OCI-LY3 (cell line): ENCODE results near the gene BRCC3.

Source experiments
- H2AFZ ChIP-seq: fragments of 200-600, 300-600 bp; shearing (Covaris generic); 2 replicates; pipeline ENCODE4 v1.6.0; 2014; ENCODE audit warnings: antibody characterized with exemption, low read depth, low read length
- H3K27ac ChIP-seq: fragments of 200-600, 300-600 bp; sonication (generic); 2 replicates; pipeline ENCODE4 v1.5.1; 2014; ENCODE audit warnings: mild to moderate bottlenecking, low read length, moderate library complexity, mixed read lengths
- H3K27me3 ChIP-seq: fragments of 200-600, 300-600 bp; sonication (generic); 2 replicates; pipeline ENCODE4 v1.6.1; 2014; ENCODE audit warnings: low read depth, low read length, mixed read lengths
- H3K36me3 ChIP-seq: fragments of 200-600, 300-600 bp; sonication (generic); replicated peaks from 2 replicates; pipeline ENCODE3; 2014; ENCODE audit warnings: low read depth, low read length, mixed read lengths
- H3K4me1 ChIP-seq: fragments of 300-600, 200-600 bp; sonication (generic); 2 replicates; pipeline ENCODE4 v1.6.1; 2014; ENCODE audit warnings: low read length, mixed read lengths
- H3K4me2 ChIP-seq: fragments of 200-600, 300-600 bp; sonication (generic); 2 replicates; pipeline ENCODE4 v1.6.1; 2014; ENCODE audit warnings: low read length, mixed read lengths
- H3K4me3 ChIP-seq: fragments of 300-600, 200-600 bp; sonication (generic); 2 replicates; pipeline ENCODE4 v1.5.1; 2014; ENCODE audit warnings: antibody characterized with exemption, mild to moderate bottlenecking, low read length, moderate library complexity
- H3K79me2 ChIP-seq: fragments of 300-600, 200-600 bp; shearing (Covaris generic); 2 replicates; pipeline ENCODE4 v1.6.1; 2014; ENCODE audit warnings: mild to moderate bottlenecking, low read length, mixed read lengths
- H3K9ac ChIP-seq: fragments of 300-600, 200-600 bp; shearing (Covaris generic); 2 replicates; pipeline ENCODE4 v1.6.0; 2014; ENCODE audit warnings: mild to moderate bottlenecking, low read length, moderate library complexity
- H3K9me3 ChIP-seq: fragments of 200-600, 300-600 bp; shearing (Covaris generic); 2 replicates; pipeline ENCODE4 v1.6.1; 2014; ENCODE audit warnings: low read length, mixed read lengths; ENCODE audit not compliant: insufficient read depth
- H4K20me1 ChIP-seq: fragments of 200-600, 300-600 bp; sonication (generic); 2 replicates; pipeline ENCODE4 v1.6.1; 2016; ENCODE audit warnings: low read length, mixed read lengths; ENCODE audit not compliant: insufficient read depth
- CTCF ChIP-seq: fragments of 200-600, 300-600 bp; sonication (generic); IDR thresholded peaks from 2 replicates; pipeline ENCODE4 v1.5.1; 2014; ENCODE audit warnings: antibody characterized with exemption, low read length, low read depth
- EZH2phosphoT487 ChIP-seq: fragments of 200-600 bp; shearing (Covaris generic); IDR thresholded peaks from 2 replicates; pipeline ENCODE4 v1.6.1; 2018; ENCODE audit warnings: antibody characterized with exemption, mixed run types, low read depth

The BRCC3 gene

GRCh38 chrX:155061760-155062159 lies 9.5 kb upstream of the BRCC3 start:
- H3K36me3 ChIP-seq = no peaks in the 10 kb centered on the region

GRCh38 chrX:155065035-155065734 lies 6.1 kb upstream of the BRCC3 start:
- no peaks in the 10 kb centered on the region for H3K27me3 ChIP-seq
- H2AFZ ChIP-seq = no peak overlapping the region
- peaks cover 7% of the 10 kb centered on the region for H3K4me1 ChIP-seq
- TF ChIP-seq CTCF (no peak), EZH2phosphoT487 (no peak)
- no peaks in the 10 kb centered on the region for H3K9me3 ChIP-seq
- no peak overlapping the region for H3K9ac ChIP-seq
- no peak overlapping the region for H3K4me2 ChIP-seq
- H3K79me2 ChIP-seq = peaks cover 29% of the 10 kb centered on the region
- H4K20me1 ChIP-seq = no peaks in the 10 kb centered on the region
- H3K36me3 ChIP-seq = no peaks in the 10 kb centered on the region
- no peak overlapping the region for H3K4me3 ChIP-seq
- no peak overlapping the region for H3K27ac ChIP-seq

More at GRCh38 chrX:155061760-155062159, 9.5 kb upstream of the BRCC3 start:
- TF ChIP-seq EZH2phosphoT487 (no peak), CTCF (no peak)
- no peak overlapping the region for H3K4me3 ChIP-seq
- H3K4me2 ChIP-seq = no peak overlapping the region
- no peak overlapping the region for H2AFZ ChIP-seq
- no peak overlapping the region for H3K27ac ChIP-seq
- H3K4me1 ChIP-seq = no peaks in the 10 kb centered on the region; the same call in 1 of the 2 replicates
- no peaks in the 10 kb centered on the region for H4K20me1 ChIP-seq
- H3K9ac ChIP-seq = no peak overlapping the region
- no peaks in the 10 kb centered on the region for H3K9me3 ChIP-seq
- peaks cover under 1% of the 10 kb centered on the region; the same call in 1 of the 2 replicates for H3K79me2 ChIP-seq
- no peaks in the 10 kb centered on the region for H3K27me3 ChIP-seq

GRCh38 chrX:155068165-155068564 lies 3.1 kb upstream of the BRCC3 start:
- H2AFZ ChIP-seq = no peak overlapping the region
- TF ChIP-seq CTCF (no peak), EZH2phosphoT487 (no peak)
- H3K4me2 ChIP-seq = no peak overlapping the region
- H3K9ac ChIP-seq = no peak overlapping the region
- H3K79me2 ChIP-seq = peaks cover 52% of the 10 kb centered on the region
- H3K27me3 ChIP-seq = no peaks in the 10 kb centered on the region
- no peak overlapping the region for H3K27ac ChIP-seq
- H3K9me3 ChIP-seq = no peaks in the 10 kb centered on the region
- H4K20me1 ChIP-seq = no peaks in the 10 kb centered on the region
- H3K4me1 ChIP-seq = peaks cover 11% of the 10 kb centered on the region
- H3K4me3 ChIP-seq = no peak overlapping the region
- H3K36me3 ChIP-seq = peaks cover 3% of the 10 kb centered on the region

GRCh38 chrX:155069414-155069813 lies 1.9 kb upstream of the BRCC3 start:
- H4K20me1 ChIP-seq = no peaks in the 10 kb centered on the region
- no peaks in the 10 kb centered on the region for H3K9me3 ChIP-seq
- H3K79me2 ChIP-seq = peaks cover 64% of the 10 kb centered on the region
- H3K4me3 ChIP-seq = peak overlapping the region; percentile 86
- H3K27me3 ChIP-seq = no peaks in the 10 kb centered on the region
- TF ChIP-seq EZH2phosphoT487 (no peak), CTCF (no peak)
- no peak overlapping the region for H3K27ac ChIP-seq
- H3K36me3 ChIP-seq = peaks cover 11% of the 10 kb centered on the region
- peak overlapping the region; percentile 82 for H3K9ac ChIP-seq
- H2AFZ ChIP-seq = no peak overlapping the region
- peaks cover 11% of the 10 kb centered on the region for H3K4me1 ChIP-seq
- H3K4me2 ChIP-seq = peak overlapping the region; percentile 74
